HepG2 (cell line): ENCODE measurements around the gene GRK5. TPM values are rescaled to one million over a fixed set of nuclear protein-coding genes. Genes with fewer than 3 reads are reported as not detected.

Source experiments
- ATAC-seq: fragments of 200-7000 bp; cut with Tn5 transposase; 3 replicates; pipeline ENCODE4 v1.9.1; 2020; ENCODE audit warnings: mild to moderate bottlenecking, moderate library complexity
- BruUV-seq: library from RNA; stranded (reverse); fragments of 400-500 nt; replicated peaks from 2 replicates; lab custom pipeline; 2021; lab: Mats Ljungman, UMichigan
- CTCF ChIA-PET: fragments of 300-600 bp; formaldehyde crosslinking; extraction: SDS; loops from one replicate; lab custom pipeline; 2021; ENCODE audit warnings: low total read pairs, inconsistent platforms, low intra/inter-chr PET ratio; lab: Yijun Ruan, JAX
- POLR2A ChIA-PET: fragments of 350-600 bp; sonication (Branson Sonifier 250); formaldehyde crosslinking; loops from one replicate; lab custom pipeline; 2020; ENCODE audit warnings: antibody characterized with exemption, inconsistent platforms; lab: Yijun Ruan, JAX
- DNase-seq: peaks from one replicate; pipeline ENCODE4 v3.0.0-alpha.2; 2015; ENCODE audit warnings: low spot score
- FAIRE-seq: peaks from 3 replicates; lab custom pipeline; 2011; peaks lifted over from hg19 to GRCh38; lab: Jason Lieb, UNC
- H2AFZ ChIP-seq: one replicate; pipeline ENCODE4 v1.6.1; 2011; ENCODE audit warnings: low read length, inconsistent platforms
- H3K27ac ChIP-seq: fragments of 300-600 bp; 3 replicates; pipeline ENCODE4 v1.8.0; 2011; ENCODE audit warnings: mixed run types, mild to moderate bottlenecking, mixed read lengths, low read length, inconsistent platforms; ENCODE audit not compliant: insufficient read depth; ENCODE audit errors: extremely low read length
- H3K27me3 ChIP-seq, 2 experiments: fragments of 200-600 bp in 1 of 2; 2 replicates in 1 of 2; 3 replicates in 1 of 2; pipeline versions ENCODE4 v1.6.0 to v1.8.0; 2011; ENCODE audit warnings: low read length in 2 of 2, mild to moderate bottlenecking in 2 of 2, moderate library complexity in 2 of 2, inconsistent platforms in 1 of 2; ENCODE audit not compliant: insufficient read depth in 2 of 2, control insufficient read depth in 1 of 2
- H3K36me3 ChIP-seq, 2 experiments: fragments of 200-600 bp in 1 of 2; replicated peaks in 1 of 2; 2 replicates in 1 of 2; 3 replicates in 1 of 2; pipeline versions ENCODE4 v1.5.1 to v1.8.0; 2011; ENCODE audit warnings: low read length in 2 of 2, inconsistent platforms in 1 of 2; ENCODE audit not compliant: insufficient read depth in 2 of 2, control insufficient read depth in 1 of 2
- H3K4me1 ChIP-seq: 2 replicates; pipeline ENCODE4 v1.5.1; 2012; ENCODE audit warnings: low read length, inconsistent platforms; ENCODE audit not compliant: insufficient read depth
- H3K4me2 ChIP-seq: 2 replicates; pipeline ENCODE4 v1.6.0; 2011; ENCODE audit warnings: low read depth, low read length, inconsistent platforms
- H3K4me3 ChIP-seq, 3 experiments: fragments of 200-600 bp in 1 of 3; sonication (generic), shearing (Covaris generic) in 1 of 3; replicated peaks in 1 of 3; 2 replicates each; pipeline ENCODE4 v1.5.1; 2011 to 2016; ENCODE audit warnings: low read length in 3 of 3, inconsistent platforms in 2 of 3, low read depth in 2 of 3, mild to moderate bottlenecking in 2 of 3, control low read depth in 1 of 3, mixed read lengths in 1 of 3; ENCODE audit not compliant: insufficient read depth in 1 of 3
- H3K79me2 ChIP-seq: one replicate; pipeline ENCODE4 v1.6.1; 2011; ENCODE audit warnings: low read length, inconsistent platforms; ENCODE audit not compliant: insufficient read depth
- H3K9ac ChIP-seq: 2 replicates; pipeline ENCODE4 v1.6.0; 2011; ENCODE audit warnings: mild to moderate bottlenecking, low read depth, low read length, inconsistent platforms; ENCODE audit not compliant: insufficient read depth
- H3K9me3 ChIP-seq: 2 replicates; pipeline ENCODE4 v1.5.1; 2012; ENCODE audit warnings: mild to moderate bottlenecking, low read length
- H4K20me1 ChIP-seq: 2 replicates; pipeline ENCODE4 v1.6.0; 2011; ENCODE audit warnings: inconsistent platforms, mild to moderate bottlenecking, low read length, moderate library complexity; ENCODE audit not compliant: insufficient read depth
- FOXK1 ChIP-seq: sonication (generic); formaldehyde crosslinking; IDR thresholded peaks from 2 replicates; pipeline ENCODE4 v1.4.0; 2020; ENCODE audit warnings: low read depth, missing genetic modification reagents, borderline replicate concordance
- HMGXB3 ChIP-seq: sonication (generic); formaldehyde crosslinking; IDR thresholded peaks from 2 replicates; pipeline ENCODE4 v1.4.0; 2020; ENCODE audit warnings: missing genetic modification reagents, borderline replicate concordance
- MAZ ChIP-seq, 2 experiments: sonication (generic) in 1 of 2; formaldehyde crosslinking in 1 of 2; IDR thresholded peaks; 2 replicates each; pipeline versions ENCODE4 v1.5.0 to v1.6.1; 2012 to 2020; ENCODE audit warnings: low read depth in 2 of 2, mild to moderate bottlenecking in 2 of 2, borderline replicate concordance in 1 of 2, improper control_type of control experiment in 1 of 2, low read length in 1 of 2, missing genetic modification reagents in 1 of 2, moderate library complexity in 1 of 2
- PITX1 ChIP-seq: sonication (generic); formaldehyde crosslinking; IDR thresholded peaks from 2 replicates; pipeline ENCODE4 v1.5.1; 2020; ENCODE audit warnings: mild to moderate bottlenecking, missing genetic modification reagents
- ZNF33B ChIP-seq: sonication (generic); formaldehyde crosslinking; IDR thresholded peaks from 2 replicates; pipeline ENCODE4 v1.5.1; 2020; ENCODE audit warnings: mild to moderate bottlenecking, missing genetic modification reagents
- ZNF800 ChIP-seq: sonication (generic); formaldehyde crosslinking; IDR thresholded peaks from 2 replicates; pipeline ENCODE4 v1.4.0; 2020; ENCODE audit warnings: missing genetic modification reagents
- WGBS: methylation state at CpG from one replicate; pipeline ENCODE4 v1.1.6; 2017; ENCODE audit warnings: low lambda C conversion rate; 5-methylcytosine and 5-hydroxymethylcytosine counted together
- in situ Hi-C: cut with HindIII; loops from 2 replicates; pipeline ENCODE4 v1.10.0; 2017; ENCODE audit warnings: low pct_unique_long_range_greater_than_20kb; ENCODE audit not compliant: extremely low pct_ligation_motif_present
- intact Hi-C: fragments of 100-400 bp; cut with micrococcal nuclease; formaldehyde crosslinking; loops from one replicate; pipeline ENCODE4 v1.10.0; 2022; ENCODE audit not compliant: unreplicated experiment
- polyA plus RNA-seq, 8 experiments: library from polyadenylated mRNA; depleted of rRNA in 3 of 8; stranded (reverse) in 7 of 8; unstranded in 1 of 8; fragments of >200 nt; fragmentation: Illumina TruSeq in 4 of 8; extraction: Trizol in 4 of 8; gene quantifications; 2 replicates each; pipeline versions ENCODE4 v1.2.1 to v1.2.3, GENCODE V29; 2011 to 2016; ENCODE audit warnings: low read depth in 4 of 8, missing spikeins in 1 of 8, mixed read lengths in 1 of 8; ENCODE audit not compliant: insufficient read depth in 1 of 8
- total RNA-seq, 5 experiments: library from RNA; depleted of rRNA; stranded (reverse); fragments of >200 nt; fragmentation: Illumina TruSeq; extraction: Trizol; gene quantifications; 2 replicates each; pipeline ENCODE4 v1.2.3, GENCODE V29; 2016; ENCODE audit warnings: low read depth in 1 of 5
- TF ChIP-seq, protein P1 (sequence below): sonication (generic); formaldehyde crosslinking; IDR thresholded peaks from 2 replicates; pipeline ENCODE4 v1.8.1; 2023; ENCODE audit warnings: mild to moderate bottlenecking, inconsistent platforms, moderate library complexity, missing genetic modification reagents, borderline replicate concordance

GRK5 gene
- total and polyA plus RNA-seq, 2 of the 13 experiments (the other 11 are each of a cell fraction or from before 2014, with no cell fraction given): 10.4 to 12.6 TPM

DNA sequence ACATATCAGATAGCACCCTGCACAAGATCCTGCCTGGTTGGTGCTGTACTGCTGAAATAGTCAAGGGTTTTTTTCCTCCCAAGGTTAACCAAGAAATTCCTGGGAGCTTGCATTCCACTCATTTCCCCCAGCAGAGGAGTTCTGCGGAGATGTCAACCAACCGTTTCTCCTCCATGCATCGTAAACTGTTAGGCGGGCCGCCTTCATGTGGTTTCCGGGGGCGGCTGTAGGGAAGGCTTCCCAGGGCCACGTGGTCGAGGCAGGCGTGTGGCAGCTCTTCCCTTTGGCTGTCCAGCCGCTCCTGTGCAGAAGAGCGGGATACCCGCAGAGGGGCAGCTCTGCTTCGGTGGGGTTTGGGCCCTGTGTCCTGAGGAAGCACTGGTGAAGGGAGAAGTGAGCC lies 221.4 kb downstream of the GRK5 start (continued):
- TF ChIP-seq ZNF33B (CRISPR knock-in tag) (no peak), ZNF800 (CRISPR knock-in tag) (no peak), FOXK1 (CRISPR knock-in tag) (no peak), HMGXB3 (no peak), PITX1 (CRISPR knock-in tag) (no peak), MAZ (IDR thresholded peaks at IDR 0.05; ENCODE audit: borderline replicate concordance, low read depth, low read length) (no peak), MAZ (CRISPR knock-in tag; IDR thresholded peaks at IDR 0.05; ENCODE audit: low read depth) (no peak)

GRCh38 chr10:119429771-119430170 lies 222.4 kb downstream of the GRK5 start:
- ATAC-seq: no peak
- no peak for DNase-seq
- Histone ChIP-seq H2AFZ (no peak overlapping the region), H3K9ac (no peak overlapping the region), H3K4me1 (no peaks in the 10 kb centered on the region), H3K9me3 (peaks cover 11% of the 10 kb centered on the region; the same call in 1 of the 2 replicates), H3K79me2 (no peaks in the 10 kb centered on the region), H4K20me1 (no peaks in the 10 kb centered on the region), H3K4me2 (no peak overlapping the region), H3K36me3 (peaks cover 6 to 44% of the 10 kb centered on the region in 2 experiments; a peak in 4 of 5 replicates), H3K27ac (no peak overlapping the region), H3K27me3 (no peaks in the 10 kb centered on the region), H3K4me3 (no peak overlapping the region)
- intact Hi-C loops: no loop called here
- ChIA-PET CTCF (no interaction called here), POLR2A (no interaction called here)
- no TSS peak for BruUV-seq
- TF ChIP-seq, protein P1, sequence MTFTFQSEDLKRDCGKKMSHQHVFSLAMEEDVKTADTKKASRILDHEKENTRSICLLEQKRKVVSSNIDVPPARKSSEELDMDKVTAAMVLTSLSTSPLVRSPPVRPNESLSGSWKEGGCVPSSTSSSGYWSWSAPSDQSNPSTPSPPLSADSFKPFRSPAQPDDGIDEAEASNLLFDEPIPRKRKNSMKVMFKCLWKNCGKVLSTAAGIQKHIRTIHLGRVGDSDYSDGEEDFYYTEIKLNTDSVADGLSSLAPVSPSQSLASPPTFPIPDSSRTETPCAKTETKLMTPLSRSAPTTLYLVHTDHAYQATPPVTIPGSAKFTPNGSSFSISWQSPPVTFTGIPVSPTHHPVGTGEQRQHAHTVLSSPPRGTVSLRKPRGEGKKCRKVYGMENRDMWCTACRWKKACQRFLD (CRISPR knock-in tag): no peak
- WGBS: 82% methylated on average over 8 of the region's 8 CpGs
- in situ Hi-C loops: no loop called here
- no peak for FAIRE-seq
